ENCODE measurements around the gene LCN12.

GRCh38 chr9:136946228-136947027, 5.6 kb upstream of the LCN12 start:
- TF ChIP-seq CTCF (IDR thresholded peaks at IDR 0.05; ENCODE audit: low read depth, low read length, poor library complexity, severe bottlenecking), result no peak
- no peak for TF ChIP-seq EZH2phosphoT487 (IDR thresholded peaks at IDR 0.05; ENCODE audit: borderline replicate concordance, low read length)

Measured in DOHH2 (cell line).